HG03139 (cell line): ENCODE measurements around the gene PLA2G10.
"Not testable (repeated sequence)": the region's sequence is repeated elsewhere in the genome, so short reads cannot be mapped to it uniquely, and the experiment has no call there.

ENCODE experiments used
- ATAC-seq: cut with Tn5 transposase; IDR thresholded peaks from one replicate; pipeline ENCODE4 v1.9.1; 2021; ENCODE audit not compliant: unreplicated experiment

PLA2G10 gene

GRCh38 chr16:14667347-14668266 is 26.5 kb downstream of the PLA2G10 start:
- ATAC-seq, result no peak

- ATAC-seq, result no peak
These were observed 36.0 kb downstream of the PLA2G10 start for GRCh38 chr16:14658063-14658462.

DNA sequence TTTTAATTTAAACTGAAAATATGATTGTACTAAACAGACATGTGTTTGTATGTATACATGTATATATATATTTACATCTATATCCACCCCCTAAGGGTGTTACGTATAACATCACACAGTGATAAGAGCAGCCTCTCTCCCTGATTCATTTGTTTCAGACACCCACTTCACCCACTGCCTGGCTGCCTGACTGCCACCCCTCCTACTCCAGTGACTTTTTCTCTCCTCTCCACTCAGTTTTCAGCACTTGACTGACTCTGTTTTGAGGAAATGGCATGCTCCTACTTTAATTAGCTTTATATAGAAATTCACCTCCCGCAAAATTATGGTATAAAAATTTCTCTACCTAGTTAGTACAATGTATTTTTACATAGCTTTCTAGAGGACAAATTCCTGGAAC is 41.4 kb downstream of the PLA2G10 start:
- no peak for ATAC-seq

DNA sequence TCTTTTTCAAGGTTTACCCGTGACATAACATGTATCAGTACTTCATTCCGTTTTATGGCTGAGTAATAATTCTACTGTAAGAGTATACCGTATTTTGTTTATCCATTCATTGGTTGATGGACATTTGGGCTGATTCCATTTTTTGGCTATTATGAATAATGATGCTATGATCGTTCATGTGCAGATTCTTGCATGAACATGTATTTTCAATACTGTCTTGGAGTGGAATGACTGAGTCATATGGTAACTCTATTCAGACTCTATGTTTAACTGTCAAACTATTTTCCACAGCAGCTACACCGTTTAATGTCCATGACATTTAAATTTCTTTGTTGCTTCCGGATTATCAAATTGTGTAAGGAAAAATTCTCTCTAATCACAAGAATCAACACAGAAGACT is 43.5 kb downstream of the PLA2G10 start:
- no peak for ATAC-seq

DNA sequence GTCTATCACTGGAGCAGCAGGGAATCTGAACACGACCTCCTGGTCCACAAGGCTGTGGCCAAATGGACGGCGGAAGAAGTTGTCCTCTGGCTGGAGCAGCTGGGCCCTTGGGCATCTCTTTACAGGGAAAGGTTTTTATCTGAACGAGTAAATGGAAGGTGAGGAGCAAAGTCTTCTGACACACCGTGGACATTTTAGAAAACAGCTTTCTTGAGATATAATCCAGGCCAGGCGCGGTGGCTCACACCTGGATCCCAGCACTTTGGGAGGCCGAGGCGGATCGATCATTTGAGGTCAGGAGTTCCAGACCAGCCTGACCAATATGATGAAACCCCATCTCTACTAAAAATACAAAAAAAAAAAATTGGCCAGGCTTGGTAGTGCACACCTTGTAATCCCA is 44.3 kb downstream of the PLA2G10 start:
- no peak for ATAC-seq

- no peak for ATAC-seq
These were observed 52.2 kb downstream of the PLA2G10 start for GRCh38 chr16:14641926-14642325.

GRCh38 chr16:14641206-14641605 is 52.9 kb downstream of the PLA2G10 start:
- ATAC-seq, result no peak

- ATAC-seq, result no peak
These were observed 53.6 kb downstream of the PLA2G10 start for GRCh38 chr16:14640538-14640937.

GRCh38 chr16:14636951-14637240 is 57.2 kb downstream of the PLA2G10 start:
- not testable (repeated sequence) for ATAC-seq

DNA sequence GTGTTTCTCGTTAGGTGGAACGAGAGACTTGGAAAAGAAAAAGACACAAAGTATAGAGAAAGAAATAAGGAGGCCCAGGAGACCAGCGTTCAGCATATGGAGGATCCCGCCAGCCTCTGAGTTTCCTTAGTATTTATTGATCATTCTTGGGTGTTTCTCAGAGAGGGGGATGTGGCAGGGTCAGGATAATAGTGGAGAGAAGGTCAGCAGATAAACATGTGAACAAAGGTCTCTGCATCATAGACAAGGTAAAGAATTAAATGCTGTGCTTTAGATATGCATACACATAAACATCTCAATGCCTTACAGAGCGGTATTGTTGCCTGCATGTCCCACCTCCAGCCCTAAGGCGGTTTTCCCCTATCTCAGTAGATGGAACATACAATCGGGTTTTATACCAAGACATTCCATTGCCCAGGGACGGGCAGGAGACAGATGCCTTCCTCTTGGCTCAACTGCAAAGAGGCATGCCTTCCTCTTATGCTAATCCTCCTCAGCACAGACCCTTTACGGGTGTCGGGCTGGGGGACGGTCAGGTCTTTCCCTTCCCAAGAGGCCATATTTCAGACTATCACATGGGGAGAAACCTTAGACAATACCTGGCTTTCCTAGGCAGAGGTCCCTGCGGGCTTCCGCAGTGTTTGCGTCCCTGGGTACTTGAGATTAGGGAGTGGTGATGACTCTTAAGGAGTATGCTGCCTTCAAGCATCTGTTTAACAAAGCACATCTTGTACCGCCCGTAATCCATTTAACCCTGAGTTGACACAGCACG is 57.7 kb downstream of the PLA2G10 start:
- ATAC-seq, result not testable (repeated sequence)

DNA sequence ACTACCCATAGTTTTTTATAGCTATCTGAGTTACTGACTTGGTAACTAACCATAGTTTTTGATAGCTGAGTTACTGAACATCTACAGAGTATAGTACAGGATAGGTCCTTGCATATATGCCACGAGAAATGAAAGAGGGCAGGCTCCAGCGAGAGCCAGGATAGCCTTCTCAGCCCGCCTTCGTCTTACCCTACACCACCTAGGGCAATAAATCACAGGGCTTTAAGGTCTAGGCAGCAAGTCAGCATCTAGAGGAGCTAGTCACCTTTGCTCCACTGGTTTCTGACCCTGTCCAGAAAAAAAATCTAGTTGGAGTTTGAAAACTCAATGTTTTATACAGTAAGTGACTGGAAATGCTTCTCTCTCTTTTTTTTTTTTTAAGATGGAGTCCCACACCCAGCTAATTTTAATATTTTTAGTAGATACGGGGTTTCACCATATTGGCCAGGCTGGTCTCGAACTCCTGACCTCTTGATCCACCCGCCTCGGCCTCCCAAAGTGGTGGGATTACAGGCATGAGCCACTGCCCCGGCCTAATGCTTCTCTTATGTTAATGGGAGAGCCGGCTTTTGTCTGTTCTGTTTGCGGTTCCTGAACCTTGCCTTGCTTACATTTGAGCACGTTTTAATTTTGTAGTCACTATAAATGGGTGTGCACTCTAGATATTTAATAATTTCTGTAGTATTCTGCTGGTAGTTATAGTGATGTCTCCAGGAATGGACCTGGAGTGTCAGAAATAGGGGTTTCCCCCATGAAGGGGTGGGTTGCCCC is 58.5 kb downstream of the PLA2G10 start:
- no peak for ATAC-seq

- no peak for ATAC-seq
These were observed 59.8 kb downstream of the PLA2G10 start for GRCh38 chr16:14634389-14634725.

DNA sequence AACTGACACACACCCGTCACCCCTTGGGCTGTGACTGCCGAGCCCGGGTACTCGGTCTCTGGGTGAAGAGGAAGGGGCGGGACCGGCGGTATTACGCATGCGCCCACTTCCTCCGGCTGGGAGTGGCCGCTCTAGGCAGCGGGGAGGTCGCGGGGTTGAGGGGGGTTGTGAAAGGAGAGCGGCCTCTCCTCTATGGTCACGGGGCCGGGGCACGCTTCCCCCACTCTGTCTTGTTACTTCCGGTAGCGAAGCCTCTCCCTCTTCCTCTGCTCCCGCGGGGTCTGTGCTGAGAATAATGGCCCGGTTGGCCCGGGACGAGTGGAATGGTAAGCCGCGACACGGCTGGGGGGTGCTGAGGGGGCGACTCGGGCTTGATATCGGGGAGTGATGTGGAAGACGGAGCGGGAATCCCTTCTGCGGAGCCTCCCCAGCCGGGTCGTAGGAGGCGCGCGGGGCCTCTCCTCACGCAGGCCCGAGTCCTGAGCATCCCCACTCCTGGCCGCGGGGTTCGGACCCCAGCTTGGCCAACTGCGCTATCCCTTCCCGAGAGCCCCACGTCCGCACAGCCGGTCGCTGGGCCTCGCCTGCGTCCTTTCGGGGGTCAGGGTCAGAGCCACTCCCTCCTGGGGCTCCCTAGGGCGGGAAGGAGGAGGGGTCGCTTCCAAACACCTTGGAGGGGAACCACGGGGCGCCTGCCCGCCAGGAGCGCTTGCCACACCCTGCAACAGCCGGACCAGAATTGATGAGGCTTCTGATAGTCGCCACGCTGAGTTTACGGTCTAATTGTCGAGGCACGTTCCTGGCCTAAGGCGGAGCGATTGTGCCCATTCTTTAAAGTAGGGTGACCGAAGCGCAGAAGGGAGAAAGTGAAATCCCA is 61.2 kb downstream of the PLA2G10 start, which contains the start of gene BFAR:
TSS of gene BFAR (plus strand) at position 259 of the 877 bp plus-strand sequence. CDS start 11,396 bp downstream, outside the sequence.
- peak; percentile 71 for ATAC-seq

GRCh38 chr16:14630620-14631330 is 63.3 kb downstream of the PLA2G10 start:
- not testable (repeated sequence) for ATAC-seq

- peak; percentile 42 for ATAC-seq
These were observed 64.0 kb downstream of the PLA2G10 start, which contains the start of gene PARN for GRCh38 chr16:14629919-14630619. Gene PARN, minus strand, starts transcription at chr16:14630260. Its CDS starts 135 bp downstream, at chr16:14630125.

GRCh38 chr16:14629612-14629918 is 64.5 kb downstream of the PLA2G10 start:
- no peak for ATAC-seq

DNA sequence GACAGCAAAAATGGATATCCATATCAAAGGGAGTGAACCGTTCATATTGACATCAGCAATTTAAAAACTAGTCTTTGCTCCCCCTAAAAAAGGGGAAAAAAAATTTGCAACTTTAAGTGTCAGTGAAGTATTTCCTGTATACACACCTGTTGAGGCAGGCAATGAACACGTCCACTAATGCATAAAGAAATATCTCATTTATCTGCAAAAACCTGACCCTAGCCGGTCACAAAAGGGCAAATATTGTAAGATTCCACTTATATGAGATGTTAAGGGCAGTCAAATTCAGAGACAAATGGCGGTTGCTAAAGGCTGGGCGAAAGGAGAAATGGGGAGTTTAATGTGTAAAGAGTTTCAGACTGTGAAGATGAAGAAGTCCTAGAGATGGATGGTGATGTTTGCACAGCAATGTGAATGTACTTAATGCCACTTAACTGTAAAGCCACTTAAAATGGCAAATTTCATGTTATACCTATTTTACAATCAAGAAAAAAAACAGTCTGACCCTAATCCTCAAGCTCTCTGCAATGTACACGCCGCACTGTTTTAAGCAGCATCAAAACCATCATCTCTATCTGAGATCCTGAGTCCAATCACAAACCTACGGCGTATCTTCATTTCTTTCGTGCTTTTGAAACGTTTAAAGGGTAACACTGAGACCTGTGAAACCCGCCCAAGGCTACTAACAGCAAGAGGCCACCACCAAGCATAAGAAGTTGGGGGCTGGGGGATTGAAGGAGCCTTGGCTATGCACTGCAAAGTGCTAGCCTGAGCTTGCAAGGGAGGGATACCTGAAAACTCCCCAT is 65.1 kb downstream of the PLA2G10 start:
- ATAC-seq, result no peak

- no peak for ATAC-seq
These were observed 67.0 kb downstream of the PLA2G10 start for GRCh38 chr16:14627078-14627477.
